Mammary epithelial cell (primary cell): Measurements from ENCODE around the gene SPACA4.

Source experiments
- EZH2 ChIP-seq: IDR thresholded peaks from 2 replicates; pipeline ENCODE4 v1.6.1; 2012; ENCODE audit warnings: low read length, inconsistent platforms, borderline replicate concordance
- TF ChIP-seq, protein P1 (sequence below), 2 donors: IDR thresholded peaks in 1 of 2; conservative IDR thresholded peaks in 1 of 2; 2 replicates each; pipeline ENCODE4 v1.5.1; 2011 to 2012; ENCODE audit warnings: inconsistent platforms in 2 of 2, low read length in 2 of 2, mild to moderate bottlenecking in 2 of 2, control low read depth in 1 of 2, low read depth in 1 of 2; ENCODE audit not compliant: insufficient read depth in 1 of 2; ENCODE audit errors: extremely low read depth in 1 of 2

DNA sequence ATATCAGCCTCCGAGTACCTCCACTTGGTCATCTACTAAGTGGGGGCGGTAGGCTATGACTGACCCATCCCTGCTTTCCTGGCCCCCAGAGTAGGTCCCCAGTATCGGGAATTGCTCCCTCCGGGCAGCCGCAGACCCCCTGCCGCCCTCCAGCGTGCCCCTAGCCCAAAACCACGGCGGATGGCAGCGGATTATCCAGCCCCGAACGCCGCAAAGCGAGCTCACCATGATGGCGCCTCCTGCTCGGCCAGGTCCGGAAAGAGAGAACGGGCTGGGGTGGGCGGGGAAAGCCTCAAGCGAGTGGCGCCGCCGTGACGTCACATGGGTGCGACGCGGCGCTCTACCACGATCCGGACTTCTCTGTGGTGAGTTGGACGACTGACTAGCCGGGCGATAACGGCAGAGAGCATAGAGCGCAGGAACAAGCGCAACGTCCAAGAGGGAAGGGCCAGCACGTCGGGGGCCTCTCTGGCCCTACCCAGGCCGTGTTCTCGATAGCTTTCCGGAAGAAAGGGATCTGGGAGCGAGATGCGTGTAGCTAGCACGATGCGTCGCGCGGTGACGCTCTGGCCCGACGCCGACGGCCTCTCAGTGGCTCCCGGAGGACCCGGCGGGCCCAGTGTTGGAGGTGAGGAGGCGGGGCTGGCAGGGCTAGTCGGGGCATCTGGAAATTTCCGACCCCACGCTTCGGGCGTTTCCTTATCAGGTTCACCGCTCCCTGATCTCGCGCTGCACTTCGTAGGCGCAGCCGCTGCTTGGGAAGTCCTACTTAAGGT is 12.6 kb downstream of the SPACA4 start, which contains the start of the genes RPL18 and SPHK2:
- TF ChIP-seq, protein P1, sequence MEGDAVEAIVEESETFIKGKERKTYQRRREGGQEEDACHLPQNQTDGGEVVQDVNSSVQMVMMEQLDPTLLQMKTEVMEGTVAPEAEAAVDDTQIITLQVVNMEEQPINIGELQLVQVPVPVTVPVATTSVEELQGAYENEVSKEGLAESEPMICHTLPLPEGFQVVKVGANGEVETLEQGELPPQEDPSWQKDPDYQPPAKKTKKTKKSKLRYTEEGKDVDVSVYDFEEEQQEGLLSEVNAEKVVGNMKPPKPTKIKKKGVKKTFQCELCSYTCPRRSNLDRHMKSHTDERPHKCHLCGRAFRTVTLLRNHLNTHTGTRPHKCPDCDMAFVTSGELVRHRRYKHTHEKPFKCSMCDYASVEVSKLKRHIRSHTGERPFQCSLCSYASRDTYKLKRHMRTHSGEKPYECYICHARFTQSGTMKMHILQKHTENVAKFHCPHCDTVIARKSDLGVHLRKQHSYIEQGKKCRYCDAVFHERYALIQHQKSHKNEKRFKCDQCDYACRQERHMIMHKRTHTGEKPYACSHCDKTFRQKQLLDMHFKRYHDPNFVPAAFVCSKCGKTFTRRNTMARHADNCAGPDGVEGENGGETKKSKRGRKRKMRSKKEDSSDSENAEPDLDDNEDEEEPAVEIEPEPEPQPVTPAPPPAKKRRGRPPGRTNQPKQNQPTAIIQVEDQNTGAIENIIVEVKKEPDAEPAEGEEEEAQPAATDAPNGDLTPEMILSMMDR (conservative IDR thresholded peaks at IDR 0.05 in 1 of 2, IDR thresholded peaks at IDR 0.05 in 1 of 2; ENCODE audit: extremely low read depth in 1 of 2, insufficient read depth in 1 of 2, low read depth in 1 of 2, low read length in 2 of 2), result no peak
- TF ChIP-seq EZH2, result no peak
